DMS79 treated with DMSO at 0.1 percent for 48 hours (cell line): Measurements from ENCODE around the gene KIF26B.

Experiments used
- DNase-seq: peaks from one replicate; lab custom pipeline; 2025; lab: John Stamatoyannopoulos, UW

KIF26B gene

GRCh38 chr1:245465666-245466065 lies 310.9 kb downstream of the KIF26B start:
- peak; percentile 19 for DNase-seq

- DNase-seq = no peak
These were observed 311.5 kb downstream of the KIF26B start for GRCh38 chr1:245466261-245466660.

GRCh38 chr1:245467804-245468203 lies 313.0 kb downstream of the KIF26B start:
- DNase-seq = no peak

- DNase-seq = no peak
These were observed 314.2 kb downstream of the KIF26B start for GRCh38 chr1:245469006-245469405.

GRCh38 chr1:245469734-245470133 lies 314.9 kb downstream of the KIF26B start:
- DNase-seq = peak; percentile 43

- no peak for DNase-seq
These were observed 320.3 kb downstream of the KIF26B start for GRCh38 chr1:245475126-245475525.

GRCh38 chr1:245475961-245476516 lies 321.3 kb downstream of the KIF26B start:
- no peak for DNase-seq

DNA sequence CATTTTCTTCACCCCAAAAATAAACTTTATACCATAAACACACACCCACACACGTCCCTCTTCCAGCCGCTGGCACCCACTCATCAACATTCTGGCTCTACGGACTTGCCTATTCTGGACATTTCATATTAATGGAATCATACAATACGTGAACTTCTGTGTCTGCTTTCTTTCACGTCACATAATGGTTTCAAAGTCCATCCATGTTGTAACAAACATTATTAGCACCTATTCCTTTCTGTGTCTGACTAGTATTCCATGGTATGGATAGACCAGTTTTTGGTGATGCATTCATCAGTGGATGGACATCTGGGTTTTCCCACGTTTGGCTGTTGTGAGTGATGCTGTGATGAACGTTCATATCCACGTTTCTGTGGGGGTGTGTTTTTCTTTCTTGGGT lies 323.2 kb downstream of the KIF26B start:
- DNase-seq = no peak

DNA sequence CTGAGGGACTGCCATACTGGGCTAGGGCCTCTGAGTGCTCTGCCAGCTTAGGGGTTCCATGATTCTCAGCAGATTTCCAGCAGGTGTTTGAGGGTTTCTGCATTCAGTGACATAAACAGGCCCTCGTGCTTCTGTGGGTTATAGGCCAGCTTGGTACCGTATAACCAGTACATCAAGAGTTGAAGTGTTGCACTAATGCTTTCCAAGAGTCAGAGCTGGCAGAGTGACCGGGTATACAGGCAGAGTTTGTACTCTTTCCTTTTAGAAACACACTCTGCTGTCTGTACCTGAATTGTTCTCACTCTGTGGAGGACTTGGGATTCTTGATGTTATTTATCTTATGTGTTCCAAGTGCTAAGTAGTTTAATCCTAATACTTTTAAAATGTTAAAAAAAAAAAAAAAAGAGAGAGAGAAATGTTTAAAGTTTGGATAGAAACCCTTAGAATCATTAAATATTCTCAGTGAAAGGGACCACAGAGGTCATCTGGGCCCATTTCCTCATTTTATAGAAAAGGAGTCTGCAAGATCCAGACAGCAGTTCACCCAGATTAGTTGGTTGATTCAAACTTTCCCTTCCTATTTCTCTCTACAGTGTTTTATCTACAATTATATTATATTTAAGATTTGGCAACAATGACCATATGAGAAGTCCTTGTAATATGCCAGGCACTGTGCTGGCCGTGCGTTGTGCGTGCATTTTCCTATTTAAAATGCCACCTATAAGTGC lies 325.8 kb downstream of the KIF26B start:
- DNase-seq = no peak

- DNase-seq = no peak
These were observed 326.5 kb downstream of the KIF26B start for GRCh38 chr1:245481261-245481660.

DNA sequence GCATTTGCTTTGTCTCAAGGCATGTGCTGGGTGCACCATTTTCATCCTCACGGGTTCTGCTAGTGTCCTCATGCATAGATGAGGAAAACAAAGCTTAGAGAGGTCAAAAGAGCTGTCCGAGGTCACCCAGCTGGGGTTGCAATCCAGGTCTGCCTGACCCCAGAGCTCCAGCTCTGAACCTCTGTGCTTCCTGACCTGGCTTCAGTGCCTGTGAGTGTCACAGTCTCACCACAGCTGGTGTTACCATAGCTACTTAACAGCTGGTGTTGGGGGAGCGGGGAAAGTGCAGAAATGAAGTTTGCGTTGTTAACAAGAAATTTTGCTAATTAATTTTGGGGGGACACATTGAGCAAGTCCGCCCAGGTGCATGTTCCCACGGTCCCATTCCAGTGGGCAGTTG lies 328.5 kb downstream of the KIF26B start:
- DNase-seq = no peak

DNA sequence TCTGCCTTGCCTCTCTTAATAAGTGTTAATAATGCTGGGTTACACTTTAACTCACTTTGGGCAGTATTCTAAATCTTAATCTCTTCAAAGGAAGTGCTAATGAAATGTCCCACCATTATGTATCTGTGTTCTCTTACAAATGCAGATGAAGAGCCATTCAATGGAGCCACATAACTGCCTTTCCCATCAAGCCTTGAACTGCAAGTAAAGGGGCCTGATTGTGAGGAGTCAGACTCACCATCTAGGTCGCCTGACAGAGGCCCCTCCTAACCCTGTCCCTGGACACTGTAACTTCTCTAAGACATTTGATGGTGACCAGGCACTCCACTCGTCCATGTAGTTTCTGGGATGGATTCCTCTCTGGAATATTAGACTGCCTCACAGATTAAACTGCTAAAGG lies 329.4 kb downstream of the KIF26B start:
- no peak for DNase-seq

GRCh38 chr1:245485996-245486395 lies 331.2 kb downstream of the KIF26B start:
- no peak for DNase-seq

GRCh38 chr1:245486775-245487470 lies 332.1 kb downstream of the KIF26B start:
- DNase-seq = no peak

DNA sequence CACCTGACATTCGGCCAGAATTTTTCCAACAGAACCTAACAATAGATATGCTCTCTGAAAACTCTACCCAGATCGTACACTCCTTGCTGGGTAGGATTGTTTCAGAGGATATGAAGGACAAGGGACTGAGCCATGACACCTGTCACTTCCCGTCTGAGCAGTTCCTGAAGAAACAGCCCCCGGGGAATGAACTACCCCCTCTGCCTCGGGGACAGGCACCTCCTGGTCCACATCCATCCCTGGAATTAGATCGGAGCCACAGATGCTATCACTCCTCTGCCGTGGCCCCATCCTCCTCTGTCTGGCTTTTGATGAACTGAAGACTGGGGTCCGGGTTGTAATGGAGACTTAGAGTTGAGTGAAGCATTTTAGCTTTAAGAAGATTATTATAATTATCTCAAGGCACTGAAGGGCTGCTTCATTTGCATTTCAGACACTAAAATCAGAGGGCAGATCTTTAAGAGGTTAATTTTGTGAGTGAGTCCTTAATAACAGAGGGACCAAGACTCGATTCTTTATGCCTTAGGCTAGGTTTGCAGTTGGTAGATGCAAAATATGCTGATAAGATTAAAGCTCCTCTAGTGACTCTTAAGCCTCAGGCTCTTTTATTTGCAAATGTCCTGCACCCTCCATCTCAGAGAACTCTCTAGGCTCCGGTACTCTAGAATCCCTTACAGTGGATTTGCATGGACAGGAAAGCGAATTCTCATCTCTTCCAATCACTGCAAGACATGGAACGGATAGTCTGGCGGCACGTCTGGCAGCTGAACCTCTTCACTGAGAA lies 333.8 kb downstream of the KIF26B start:
- no peak for DNase-seq

GRCh38 chr1:245489838-245490237 lies 335.1 kb downstream of the KIF26B start:
- no peak for DNase-seq

- no peak for DNase-seq
These were observed 338.2 kb downstream of the KIF26B start for GRCh38 chr1:245493029-245493428.

- DNase-seq = no peak
These were observed 340.9 kb downstream of the KIF26B start for GRCh38 chr1:245495681-245496080.

DNA sequence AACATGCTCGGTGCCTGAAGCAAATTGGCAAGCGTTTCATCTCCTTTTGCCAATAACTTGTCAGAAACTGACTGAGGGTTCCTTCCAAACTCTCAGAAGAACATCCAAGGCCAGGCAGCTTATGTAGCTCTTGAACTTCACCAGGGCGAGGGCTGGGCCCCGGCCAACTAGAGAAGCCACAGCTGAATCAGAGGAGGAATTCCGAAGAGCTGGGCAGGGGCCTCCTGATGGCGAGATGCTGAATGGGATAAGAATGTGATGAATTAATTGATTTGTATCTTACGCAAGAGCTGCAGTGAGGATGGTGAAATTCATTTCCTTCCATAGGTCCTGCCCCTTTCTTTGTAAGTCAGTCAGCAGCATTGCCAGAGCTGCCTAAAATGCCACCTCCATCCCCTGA lies 345.8 kb downstream of the KIF26B start:
- peak; percentile 15 for DNase-seq

DNA sequence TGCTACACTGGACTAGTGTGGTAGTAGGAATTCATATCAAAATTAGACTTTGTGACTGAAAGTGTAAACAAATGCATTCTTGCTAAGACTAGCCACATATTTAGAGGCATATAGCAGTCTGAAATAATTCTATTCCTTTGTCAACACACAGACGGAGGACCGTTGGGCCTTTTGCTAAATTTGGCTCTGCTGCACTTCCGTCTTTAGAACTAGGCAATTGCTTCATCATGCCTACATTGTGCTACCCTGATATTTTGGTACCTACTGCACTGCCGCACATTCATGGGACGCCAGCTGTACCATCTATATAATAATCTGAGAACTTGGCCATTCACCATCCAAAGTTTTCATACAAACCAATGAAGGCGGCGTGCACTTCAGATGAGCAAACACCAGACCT lies 346.8 kb downstream of the KIF26B start:
- no peak for DNase-seq

GRCh38 chr1:245503548-245503947 lies 348.8 kb downstream of the KIF26B start:
- no peak for DNase-seq

DNA sequence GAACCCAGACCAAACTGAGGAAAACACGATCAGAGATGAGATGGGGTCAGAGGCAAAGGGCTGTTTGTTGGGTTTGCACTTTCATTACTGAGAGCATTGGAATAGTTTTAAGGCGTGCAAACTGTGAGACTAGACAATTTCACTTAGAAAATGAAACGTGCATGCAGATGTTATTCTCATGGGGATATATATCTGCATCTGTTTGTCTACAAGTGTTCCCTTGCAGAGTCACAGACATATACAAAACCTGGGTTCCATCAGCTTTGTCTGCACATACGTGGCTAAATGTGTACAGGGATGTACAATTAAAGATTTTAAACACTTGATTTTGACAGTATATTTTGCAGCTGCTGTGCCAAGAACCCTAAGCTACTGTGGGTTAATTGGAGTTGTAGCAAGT lies 355.4 kb downstream of the KIF26B start:
- no peak for DNase-seq
